ENCODE results near the gene GASK1A. TPM values are rescaled to one million over a fixed set of nuclear protein-coding genes. Genes with fewer than 3 reads are reported as not detected.

The GASK1A gene
- total and polyA plus RNA-seq, 10 of the 15 experiments (the other 5 are each of a cell fraction or from before 2014, with no cell fraction given), result 0.18 TPM; not detected in 9

DNA sequence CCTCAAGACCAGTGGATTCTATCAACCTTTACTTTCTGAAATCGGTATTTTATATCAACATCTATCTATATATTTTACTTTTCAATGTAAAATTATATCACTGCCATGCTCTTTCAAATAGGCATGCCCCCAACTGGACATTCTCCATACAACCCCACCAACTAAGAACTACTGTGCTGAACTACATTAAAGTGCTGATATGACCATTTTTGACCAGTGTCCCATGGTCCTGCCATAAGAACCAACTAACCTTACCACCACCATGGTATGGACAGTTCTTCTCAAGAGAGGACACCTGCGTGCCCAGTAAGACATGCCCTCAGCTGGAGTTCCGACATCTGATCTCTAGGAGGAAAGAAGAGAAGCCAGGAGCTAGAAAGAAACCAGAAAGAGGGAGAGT, 111.1 kb downstream of the GASK1A start:
- Histone ChIP-seq H3K9me3 (replicated peaks; ENCODE audit: control insufficient read depth, insufficient read depth, low read length) (no peaks in the 10 kb centered on the region), H3K27me3 (replicated peaks in 1 of 2; ENCODE audit: control insufficient read depth in 2 of 2, insufficient read depth in 2 of 2, low read length in 1 of 2) (peaks cover 0 to 3% of the 10 kb centered on the region in 2 experiments; a peak in 2 of 4 replicates), H3K4me3 (no peak overlapping the region), H3K9ac (ENCODE audit: control insufficient read depth, insufficient read depth, low read length) (no peak overlapping the region), H2AFZ (ENCODE audit: control insufficient read depth, low read depth, low read length) (no peak overlapping the region), H3K79me2 (ENCODE audit: control insufficient read depth, insufficient read depth, low read length) (no peaks in the 10 kb centered on the region), H3K36me3 (ENCODE audit: control insufficient read depth in 2 of 2, insufficient read depth in 2 of 2, low read length in 1 of 2) (no peaks in the 10 kb centered on the region), H4K20me1 (ENCODE audit: control insufficient read depth, insufficient read depth) (no peaks in the 10 kb centered on the region), H3K27ac (ENCODE audit: control insufficient read depth, insufficient read depth) (no peak overlapping the region), H3K4me1 (ENCODE audit: control insufficient read depth, insufficient read depth, low read length) (no peaks in the 10 kb centered on the region), H3K4me2 (ENCODE audit: control insufficient read depth, insufficient read depth) (no peak overlapping the region)
- ChIA-PET RAD21 (ENCODE audit: unreplicated experiment) (interaction anchor here (5.7 kb wide), 1 partner anchor 129 kb away, joined by 37 read pairs; no protein-coding TSS in a partner anchor), CTCF (interaction anchor here (0.6 to 3.2 kb wide), 2 partner anchors 129 to 434 kb away, joined by 3 to 21 read pairs; no protein-coding TSS in a partner anchor), SMC1A (ENCODE audit: uncharacterized antibody, unreplicated experiment) (interaction anchor here (1.2 to 1.9 kb wide), 2 partner anchors 128 to 129 kb away, joined by 5 to 8 read pairs; no protein-coding TSS in a partner anchor), POLR2A (no interaction called here)
- TF ChIP-seq IRF3 (IDR thresholded peaks at IDR 0.05) (no peak), GABPA (IDR thresholded peaks at IDR 0.05; ENCODE audit: low read depth) (no peak), BCLAF1 (IDR thresholded peaks at IDR 0.05) (no peak), ZNF207 (IDR thresholded peaks at IDR 0.05; ENCODE audit: borderline replicate concordance) (no peak), DPF2 (IDR thresholded peaks at IDR 0.05) (no peak), MXI1 (IDR thresholded peaks at IDR 0.05; ENCODE audit: low read depth, low read length) (no peak), NR2C2 (IDR thresholded peaks at IDR 0.05; ENCODE audit: borderline replicate concordance, control insufficient read depth, insufficient read length, low read depth) (no peak), STAT1 (conservative IDR thresholded peaks at IDR 0.05) (no peak), CREM (IDR thresholded peaks at IDR 0.05; ENCODE audit: low read depth) (no peak), RB1 (IDR thresholded peaks at IDR 0.05; ENCODE audit: borderline replicate concordance) (no peak), SREBF2 (IDR thresholded peaks at IDR 0.05; ENCODE audit: low read length) (no peak), TCF3 (IDR thresholded peaks at IDR 0.05; ENCODE audit: borderline replicate concordance, insufficient read depth, low read depth, low read length) (no peak), POLR2A (IDR thresholded peaks at IDR 0.05; ENCODE audit: low read depth, low read length) (no peak), SUZ12 (IDR thresholded peaks at IDR 0.05; ENCODE audit: unreplicated experiment) (no peak), NBN (IDR thresholded peaks at IDR 0.05) (no peak)
- FAIRE-seq, result no peak
- in situ Hi-C loops (cut with MboI), result no loop called here
- no TSS peak for BruUV-seq (replicated peaks)
- no peak for ATAC-seq
- intact Hi-C loops (cut with micrococcal nuclease; ENCODE audit: unreplicated experiment), result no loop called here
- DNase-seq (ENCODE audit: low read depth, low spot score), result no peak
- 0% methylated on average over 3 of the region's 3 CpGs for WGBS (ENCODE audit: insufficient coverage, insufficient replicate concordance, low lambda C conversion rate, missing lambda C conversion rate)

Data from GM12878 (cell line).